Cardiac muscle cell (in vitro differentiated cells and primary cell): ENCODE data around the gene DEPDC5. TPM values are rescaled to one million over a fixed set of nuclear protein-coding genes. Genes with fewer than 3 reads are reported as not detected.

Experiments used
- DNase-seq, 2 donors: peaks; one replicate each; pipeline versions ENCODE4 v3.0.0 to v3.0.0-alpha.2; 2010 to 2017; ENCODE audit warnings: low read depth in 1 of 2, low spot score in 1 of 2
- H3K27ac ChIP-seq: fragments of 200-600 bp; sonication (generic); 2 replicates; pipeline ENCODE4 v1.5.1; 2016
- H3K27me3 ChIP-seq: fragments of 200-600 bp; sonication (generic); 2 replicates; pipeline ENCODE4 v1.6.0; 2016; ENCODE audit warnings: control low read depth
- H3K36me3 ChIP-seq: fragments of 200-600 bp; sonication (generic); 2 replicates; pipeline ENCODE4 v1.5.1; 2016; ENCODE audit warnings: control low read depth
- H3K4me1 ChIP-seq: fragments of 200-600 bp; sonication (generic); 2 replicates; pipeline ENCODE4 v1.8.1; 2017; ENCODE audit warnings: low read depth, mild to moderate bottlenecking, mixed run types
- H3K4me3 ChIP-seq: fragments of 200-600 bp; sonication (generic); 2 replicates; pipeline ENCODE4 v1.5.1; 2016; ENCODE audit warnings: mild to moderate bottlenecking
- H3K9me3 ChIP-seq: fragments of 200-600 bp; sonication (generic); 2 replicates; pipeline ENCODE4 v1.5.1; 2017; ENCODE audit warnings: low read depth, mild to moderate bottlenecking, control low read depth
- CTCF ChIP-seq: IDR thresholded peaks from 2 replicates; pipeline ENCODE4 v1.5.1; 2012; ENCODE audit warnings: low read depth, mild to moderate bottlenecking, low read length
- polyA plus RNA-seq: library from polyadenylated mRNA; unstranded; fragments of >200 nt; fragmentation: Nextera tagmentation; extraction: Ambion mirVana; gene quantifications from 2 replicates; pipeline ENCODE4 v1.2.1, GENCODE V29; 2016
- total RNA-seq: library from RNA; depleted of rRNA; stranded (reverse); fragments of >200 nt; gene quantifications from 2 replicates; pipeline ENCODE4 v1.2.3, GENCODE V29; 2016

The DEPDC5 gene
- total and polyA plus RNA-seq, 2 experiments from 2014 or later = 18.2 to 30.6 TPM

- Histone ChIP-seq H3K27ac (no peak overlapping the region), H3K4me1 (peaks cover 6% of the 10 kb centered on the region), H3K9me3 (no peaks in the 10 kb centered on the region), H3K36me3 (peaks cover 3% of the 10 kb centered on the region), H3K4me3 (no peak overlapping the region), H3K27me3 (no peaks in the 10 kb centered on the region)
- no peak for DNase-seq
- TF ChIP-seq CTCF = no peak
Measured at GRCh38 chr22:31742115-31742514, 11.7 kb upstream of the DEPDC5 start.

GRCh38 chr22:31742682-31743081 lies 11.1 kb upstream of the DEPDC5 start:
- no peak overlapping the region for H3K27ac ChIP-seq
- DNase-seq = no peak
- H3K4me3 ChIP-seq = no peak overlapping the region
- H3K36me3 ChIP-seq = peaks cover 3% of the 10 kb centered on the region
- no peaks in the 10 kb centered on the region for H3K27me3 ChIP-seq
- H3K4me1 ChIP-seq = peaks cover 6% of the 10 kb centered on the region
- H3K9me3 ChIP-seq = no peaks in the 10 kb centered on the region
- TF ChIP-seq CTCF = no peak

GRCh38 chr22:31743871-31744270 lies 9.9 kb upstream of the DEPDC5 start:
- H3K4me1 ChIP-seq = peaks cover 16% of the 10 kb centered on the region

GRCh38 chr22:31747441-31747840 lies 6.4 kb upstream of the DEPDC5 start:
- Histone ChIP-seq H3K27ac (no peak overlapping the region), H3K4me3 (no peak overlapping the region), H3K36me3 (peaks cover 3% of the 10 kb centered on the region), H3K4me1 (peaks cover 20% of the 10 kb centered on the region), H3K27me3 (no peaks in the 10 kb centered on the region), H3K9me3 (no peaks in the 10 kb centered on the region)
- no peak for DNase-seq
- no peak for TF ChIP-seq CTCF

More at GRCh38 chr22:31743871-31744270, 9.9 kb upstream of the DEPDC5 start:
- Histone ChIP-seq H3K27me3 (no peaks in the 10 kb centered on the region), H3K27ac (no peak overlapping the region), H3K36me3 (peaks cover 3% of the 10 kb centered on the region), H3K4me3 (no peak overlapping the region), H3K9me3 (no peaks in the 10 kb centered on the region)
- no peak for TF ChIP-seq CTCF
- no peak for DNase-seq

- Histone ChIP-seq H3K27ac (peak overlapping the region; percentile 91), H3K4me1 (peaks cover 24% of the 10 kb centered on the region), H3K4me3 (peak overlapping the region; percentile 76), H3K9me3 (no peaks in the 10 kb centered on the region), H3K36me3 (peaks cover 3% of the 10 kb centered on the region), H3K27me3 (no peaks in the 10 kb centered on the region)
- no peak for TF ChIP-seq CTCF
- no peak for DNase-seq
Measured at GRCh38 chr22:31748490-31748889, 5.3 kb upstream of the DEPDC5 start.
